ENCODE measurements around the gene C3orf22. TPM values are rescaled to one million over a fixed set of nuclear protein-coding genes. Genes with fewer than 3 reads are reported as not detected.

C3orf22 gene
- total RNA-seq, 4 donors from 2014 or later: not detected

DNA sequence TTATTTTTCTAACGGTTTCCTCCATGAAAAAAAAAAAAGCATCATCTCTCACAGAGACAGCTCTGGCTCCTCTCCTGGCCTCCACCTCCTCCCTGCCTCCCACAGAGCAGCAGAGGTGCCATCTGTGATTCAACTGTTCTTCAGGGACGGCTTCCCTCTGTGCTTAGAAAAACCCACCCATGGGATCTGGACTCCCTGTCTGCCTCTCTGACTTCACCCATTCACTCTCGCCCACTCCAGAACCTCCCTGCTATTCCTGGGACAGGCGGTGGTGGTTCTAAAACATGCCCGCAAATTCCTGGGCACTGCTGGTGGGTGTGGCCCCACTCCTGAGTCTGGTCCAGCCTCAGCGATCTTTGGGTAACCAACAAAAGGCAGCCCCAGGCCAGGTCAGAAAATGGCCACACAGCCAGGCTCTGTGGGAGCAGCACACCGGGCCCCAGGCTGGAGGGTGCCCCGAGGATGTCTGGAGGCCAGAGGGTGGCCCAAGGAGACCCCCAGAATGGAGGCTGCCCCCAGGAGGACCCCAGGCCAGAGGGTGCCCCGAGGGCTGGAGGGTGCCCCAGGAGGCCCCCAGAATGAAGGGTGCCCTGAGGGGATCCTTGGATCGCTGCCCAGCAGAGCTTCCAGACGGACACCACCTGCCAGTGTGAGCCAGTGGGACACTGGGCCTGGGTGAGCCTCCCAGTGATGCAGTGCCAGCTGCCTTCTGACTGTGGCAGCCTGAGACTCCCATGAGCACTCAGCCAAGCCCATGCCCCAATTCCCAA lies 37.4 kb downstream of the C3orf22 start:
- ATAC-seq (ENCODE audit: low FRiP score) (no peak), DNase-seq (ENCODE audit: low spot score) (no peak)
- TF ChIP-seq CTCF (IDR thresholded peaks at IDR 0.05): no peak

GRCh38 chr3:126519506-126520455 lies 39.0 kb downstream of the C3orf22 start:
- no peak for TF ChIP-seq CTCF (IDR thresholded peaks at IDR 0.05)
- ATAC-seq (ENCODE audit: low FRiP score): no peak
- no peak for DNase-seq (ENCODE audit: low spot score)

GRCh38 chr3:126518779-126519177 lies 40.0 kb downstream of the C3orf22 start:
- TF ChIP-seq CTCF (IDR thresholded peaks at IDR 0.05): no peak
- DNase-seq (ENCODE audit: low spot score) (no peak), ATAC-seq (ENCODE audit: low FRiP score) (no peak)

GRCh38 chr3:126517986-126518778 lies 40.5 kb downstream of the C3orf22 start:
- ATAC-seq (ENCODE audit: low FRiP score) (no peak), DNase-seq (ENCODE audit: low spot score) (no peak)
- no peak for TF ChIP-seq CTCF (IDR thresholded peaks at IDR 0.05)

GRCh38 chr3:126517291-126517951 lies 41.3 kb downstream of the C3orf22 start, which contains the start of gene UROC1:
TSS of gene UROC1 (minus strand) at chr3:126517773. CDS start at chr3:126517719, 54 bp downstream.
- no peak for DNase-seq (ENCODE audit: low spot score)
- TF ChIP-seq CTCF (IDR thresholded peaks at IDR 0.05): no peak

DNA sequence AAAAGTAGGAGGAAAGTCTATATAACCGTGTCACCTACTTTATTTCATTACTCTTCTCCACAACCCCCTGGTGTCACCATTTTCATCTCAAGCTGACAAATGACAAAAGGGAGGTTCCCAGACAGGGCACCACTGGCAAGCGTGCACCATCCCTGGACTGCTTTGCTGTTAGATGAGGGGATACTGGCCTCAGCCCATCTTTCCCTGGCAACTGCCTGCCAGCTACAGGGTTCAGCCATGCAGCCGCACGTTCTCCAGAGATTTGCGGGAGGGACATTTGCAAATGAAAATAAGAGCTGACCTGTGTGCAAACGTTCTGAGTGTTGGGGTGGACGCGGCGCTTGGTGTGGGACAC lies 41.8 kb downstream of the C3orf22 start:
- TF ChIP-seq CTCF (IDR thresholded peaks at IDR 0.05): no peak
- DNase-seq (ENCODE audit: low spot score): no peak
- ATAC-seq (ENCODE audit: low FRiP score): no peak

More at GRCh38 chr3:126517291-126517951, 41.3 kb downstream of the C3orf22 start, which contains the start of gene UROC1:
- no peak for ATAC-seq (ENCODE audit: low FRiP score)
